GM04503 (cell line): Measurements from ENCODE around the gene MAP3K7.

Experiments used
- DNase-seq: peaks from one replicate; pipeline ENCODE4 v3.0.0-alpha.2; 2012; ENCODE audit warnings: low read depth

Gene MAP3K7

DNA sequence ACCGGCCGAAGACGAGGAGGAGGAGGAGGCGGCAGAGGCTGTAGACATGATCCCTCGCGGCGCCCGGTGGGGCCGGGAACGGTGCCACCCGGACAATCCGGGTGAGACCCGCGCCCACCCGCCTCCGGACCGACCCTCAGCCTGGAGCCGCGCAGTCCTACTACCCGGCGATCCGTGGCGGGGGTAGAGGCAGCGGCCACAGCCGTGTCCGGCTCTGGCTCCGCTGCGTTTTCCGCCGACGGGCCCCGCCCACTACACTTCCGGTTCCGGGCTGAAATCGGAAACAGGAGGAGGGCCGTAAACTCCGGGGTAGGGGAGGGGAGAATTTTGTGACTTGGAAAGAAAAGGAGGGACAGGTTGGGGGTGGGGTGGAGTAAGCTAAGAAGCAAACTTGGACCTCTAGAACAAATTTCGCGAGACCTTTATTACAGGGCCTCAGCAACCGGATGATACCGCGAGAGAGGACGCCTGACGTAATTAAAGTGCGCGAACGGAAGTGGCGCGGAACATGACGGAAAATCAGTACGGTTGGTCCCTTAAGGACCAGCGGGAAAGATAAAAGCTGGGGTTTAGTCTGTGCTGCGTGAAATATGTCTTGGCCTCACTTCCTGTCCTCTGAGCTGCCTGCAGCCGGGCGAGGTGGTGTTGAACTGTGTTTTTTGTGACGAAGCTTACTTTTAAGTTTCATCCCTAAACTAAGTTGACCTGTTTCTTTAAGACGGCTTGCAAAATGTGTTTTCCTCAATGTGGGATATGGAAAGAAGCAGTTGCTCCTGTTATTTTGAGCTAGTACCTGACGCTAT is at the start of gene MAP3K7:
MAP3K7 (minus strand) TSS at position 237 of the 803 bp plus-strand sequence; CDS start at position 48, 189 bp downstream.
- peak; percentile 89 for DNase-seq

DNA sequence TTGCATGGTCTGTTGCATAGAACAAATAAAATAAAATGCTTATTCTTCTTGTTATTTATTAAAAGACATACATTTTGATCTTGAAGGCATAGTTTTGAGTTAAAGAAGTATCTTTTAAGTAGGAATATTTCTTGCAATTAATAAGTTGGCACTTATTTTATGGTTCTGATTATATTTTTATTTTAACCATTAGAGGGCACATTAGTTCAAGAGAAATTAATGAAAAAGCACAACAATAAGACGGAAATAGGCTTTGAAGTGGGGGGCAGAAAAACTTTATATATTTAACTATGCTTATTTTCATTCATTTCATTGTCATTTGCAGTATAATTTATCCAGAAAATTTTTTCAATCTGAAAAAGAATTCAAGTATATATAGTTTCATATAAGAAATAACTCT is 44.2 kb upstream of the MAP3K7 start:
- no peak for DNase-seq

DNA sequence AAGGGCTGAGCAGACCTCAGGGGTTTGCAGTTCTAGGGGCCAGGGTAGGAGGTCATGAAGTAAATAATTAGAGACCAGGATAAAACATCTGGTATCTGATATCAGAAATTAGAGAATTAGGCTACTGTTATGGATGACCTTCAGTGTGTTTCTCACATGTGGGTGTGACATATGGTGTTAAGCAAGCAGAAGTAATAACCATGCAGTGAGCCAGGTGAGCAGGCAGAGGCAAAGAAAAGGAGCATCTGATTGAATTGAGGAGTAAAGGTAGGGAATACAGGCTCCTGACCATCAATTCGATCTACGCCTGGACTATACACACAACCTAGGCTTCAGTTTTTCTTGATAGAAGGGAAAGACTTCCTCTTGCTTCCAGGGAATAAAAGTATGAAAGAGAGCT is 34.7 kb upstream of the MAP3K7 start:
- DNase-seq = no peak

DNA sequence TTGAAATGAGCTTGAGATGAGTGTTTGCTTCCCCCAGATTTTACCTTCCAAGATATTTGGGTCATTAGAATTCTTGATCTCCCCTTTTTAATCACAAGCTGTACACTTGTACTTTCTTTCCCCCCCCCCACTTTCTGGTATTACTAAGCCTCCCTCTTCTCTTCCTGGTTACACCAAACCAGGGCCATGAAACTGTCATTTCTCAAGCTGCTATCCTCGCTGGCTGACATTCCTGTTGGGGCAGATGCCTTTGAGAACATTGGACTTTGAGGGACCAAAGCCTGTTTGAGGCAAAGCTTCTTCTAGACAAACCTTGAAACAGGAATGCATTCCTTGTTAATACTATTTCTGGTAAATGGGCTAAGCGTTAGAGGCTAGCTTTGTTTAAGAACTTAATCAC is 32.3 kb upstream of the MAP3K7 start:
- DNase-seq = no peak

DNA sequence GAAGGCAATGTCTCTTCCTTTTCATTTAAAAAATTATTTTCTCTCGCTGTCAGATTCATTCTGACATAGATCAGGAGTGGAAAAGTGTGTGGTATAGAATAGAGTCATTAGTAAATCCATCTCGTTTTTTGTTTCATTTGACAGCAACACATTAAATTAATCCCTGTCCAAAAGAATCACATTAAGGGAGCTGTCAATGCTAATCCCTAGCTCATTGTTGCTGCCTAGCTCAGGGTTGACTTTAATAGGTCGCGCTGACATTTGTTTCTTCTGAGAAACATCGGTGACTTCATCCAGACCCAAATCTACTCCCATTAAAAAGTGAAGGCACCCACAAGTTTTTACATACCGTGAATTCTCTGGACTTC is 25.4 kb upstream of the MAP3K7 start:
- no peak for DNase-seq

DNA sequence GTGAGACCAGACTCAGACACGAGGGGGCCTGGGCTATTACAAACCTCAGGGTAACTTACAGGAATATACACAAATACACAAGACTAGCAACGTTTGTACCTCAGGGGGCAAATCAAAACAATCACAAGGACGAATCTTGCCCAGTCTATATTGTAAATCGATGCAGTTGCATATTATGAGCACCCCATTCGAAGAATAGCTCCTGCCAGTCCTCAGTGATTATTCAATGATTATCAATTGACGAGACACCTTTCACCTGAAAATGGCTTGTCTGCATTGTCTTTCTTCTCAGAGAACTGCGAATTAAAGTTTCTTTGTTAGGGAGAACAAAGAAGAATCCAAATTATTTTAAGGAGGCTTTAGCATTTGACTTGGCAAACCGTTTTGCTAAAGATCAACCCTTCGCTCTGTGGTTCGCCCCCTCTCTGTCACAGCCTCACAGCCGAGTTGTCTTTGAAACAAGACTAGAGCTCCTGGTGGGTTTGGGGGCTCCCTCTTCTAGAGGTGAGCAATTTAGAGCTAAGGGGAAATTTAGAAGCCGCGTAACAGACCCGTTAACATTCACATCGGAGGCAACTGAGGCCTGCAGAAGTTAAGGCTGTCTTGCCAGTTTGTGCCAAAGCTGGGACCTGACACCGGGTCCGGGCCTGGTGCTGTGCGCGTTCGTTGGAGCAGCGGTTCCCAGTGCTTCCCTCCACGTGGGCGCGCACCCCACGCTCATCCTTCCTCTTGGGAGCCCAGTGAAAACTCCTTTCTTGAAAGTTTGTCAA is 24.9 kb upstream of the MAP3K7 start:
- no peak for DNase-seq

DNA sequence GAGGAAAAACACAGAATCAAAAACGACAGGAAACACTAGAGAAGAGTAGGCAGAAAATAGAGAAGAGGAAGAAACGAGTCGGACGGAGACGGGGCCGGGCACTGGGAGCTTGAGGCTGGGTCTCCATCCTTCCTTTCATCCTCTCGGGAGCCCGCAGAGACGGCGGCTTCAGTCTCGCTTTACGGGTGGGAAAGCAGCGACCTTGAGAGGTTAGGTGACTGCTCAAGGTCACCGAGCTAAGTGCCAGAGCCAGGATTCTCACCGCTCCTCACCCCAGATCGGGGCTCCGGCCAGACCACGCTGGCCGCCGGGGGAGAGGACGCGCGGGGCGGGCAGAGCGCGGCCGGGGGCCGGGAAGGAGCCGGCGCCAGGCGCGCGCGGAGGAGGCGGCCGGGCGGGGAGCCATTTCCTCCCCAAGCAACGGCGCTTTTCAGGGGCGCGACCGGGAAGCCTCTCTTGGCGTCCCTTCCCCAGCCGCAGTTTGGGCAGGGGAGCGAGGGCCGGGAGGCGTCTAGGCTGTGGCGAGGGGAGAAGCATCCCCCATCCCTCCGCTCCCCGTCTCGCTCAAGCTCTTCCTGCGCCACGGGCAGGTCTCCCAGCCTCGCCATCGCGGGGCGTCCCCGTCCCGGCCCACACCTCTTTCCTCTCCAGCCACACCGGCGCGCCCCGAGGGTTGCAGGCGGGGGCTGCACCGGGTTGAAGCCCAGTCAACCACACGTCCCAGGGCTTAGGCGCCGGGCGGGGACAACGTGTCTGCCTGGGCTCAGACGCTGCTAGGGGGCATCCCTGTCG is 24.1 kb upstream of the MAP3K7 start:
- no peak for DNase-seq

DNA sequence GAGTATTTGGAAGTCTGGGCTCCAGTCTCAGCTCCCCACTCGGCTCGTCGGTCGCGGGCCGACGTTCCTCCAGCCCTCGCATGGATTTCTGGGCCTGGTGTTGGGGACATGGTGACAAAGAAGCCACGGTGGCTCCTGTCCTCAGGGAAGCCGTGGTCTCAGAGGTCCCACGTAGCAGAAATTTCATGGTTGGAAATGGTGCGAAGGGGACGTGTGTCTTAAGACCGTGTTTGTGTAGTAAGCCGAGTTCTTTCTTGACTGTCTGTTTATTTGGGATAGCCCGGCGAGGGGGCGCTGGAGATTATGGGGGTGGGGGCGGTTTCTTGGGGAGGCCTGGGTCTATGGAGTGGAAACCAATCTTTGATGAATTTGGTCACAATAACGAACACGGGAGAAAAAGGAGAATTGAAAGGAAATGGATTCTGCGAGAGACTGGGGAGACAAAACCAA is 23.5 kb upstream of the MAP3K7 start:
- DNase-seq = no peak

DNA sequence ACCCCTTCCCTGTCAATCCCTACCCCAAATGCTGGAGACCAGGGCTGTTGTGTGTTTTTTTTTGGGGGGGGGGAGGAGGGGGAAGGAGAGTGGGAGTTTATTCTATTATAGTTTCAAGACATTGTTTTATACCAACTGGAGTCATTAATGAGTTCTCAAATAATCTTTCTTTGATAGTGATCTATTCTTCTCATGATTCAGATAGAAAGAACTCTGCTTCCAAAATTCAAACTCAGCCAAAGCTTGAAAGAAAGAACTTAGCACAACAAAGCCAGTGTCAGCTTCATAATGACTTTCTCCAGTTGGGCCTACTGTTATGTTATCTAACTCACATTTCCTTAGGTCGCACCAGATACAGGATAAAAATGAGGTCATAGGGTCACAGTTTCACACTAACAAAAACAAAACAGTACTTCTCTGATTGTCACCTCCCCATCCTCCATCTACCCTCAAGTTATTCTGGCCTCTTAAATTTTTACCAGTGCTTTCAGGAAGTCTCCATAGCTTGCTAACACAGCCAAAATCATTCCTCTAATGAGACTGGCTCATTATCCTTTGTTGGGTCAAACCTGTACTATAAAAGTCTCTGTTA is 19.0 kb upstream of the MAP3K7 start:
- DNase-seq = no peak

DNA sequence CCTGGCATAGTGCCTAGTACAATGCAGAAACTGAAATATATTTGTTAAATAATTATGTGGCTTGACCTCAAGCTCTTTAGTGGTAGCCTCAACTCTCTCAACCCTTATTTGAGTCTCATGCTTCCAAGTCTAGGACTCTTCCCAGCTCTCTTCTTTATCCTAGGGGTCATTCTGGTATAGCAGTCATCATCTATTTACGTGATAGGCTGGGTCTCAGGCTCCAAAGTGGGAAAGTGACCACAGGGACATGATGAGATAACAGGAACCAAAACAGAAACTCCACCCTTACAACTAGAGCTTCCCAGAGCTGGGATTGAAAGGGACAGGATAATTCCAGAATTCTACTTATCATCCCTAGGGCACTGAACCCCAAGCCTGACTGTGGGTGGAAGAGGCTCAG is 17.7 kb upstream of the MAP3K7 start:
- DNase-seq = no peak

DNA sequence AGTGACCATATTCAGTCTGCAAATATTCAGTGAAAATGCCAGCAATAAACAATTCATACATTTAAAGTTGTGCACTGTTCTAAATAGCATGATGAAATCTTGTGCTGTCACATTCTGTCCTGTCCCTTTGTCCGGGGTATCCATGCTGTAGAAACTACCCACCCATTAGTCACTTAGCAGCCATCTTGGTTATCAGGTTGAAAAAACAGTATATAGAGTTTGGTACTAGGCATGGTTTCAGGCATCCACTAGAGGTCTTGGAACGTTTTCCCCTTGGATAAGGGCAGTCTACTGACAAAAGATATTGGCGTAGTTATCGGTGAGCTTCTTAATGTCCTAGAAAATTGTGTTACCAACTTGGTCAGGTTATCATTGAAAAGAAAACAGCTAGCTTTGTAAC is 12.3 kb upstream of the MAP3K7 start:
- no peak for DNase-seq

DNA sequence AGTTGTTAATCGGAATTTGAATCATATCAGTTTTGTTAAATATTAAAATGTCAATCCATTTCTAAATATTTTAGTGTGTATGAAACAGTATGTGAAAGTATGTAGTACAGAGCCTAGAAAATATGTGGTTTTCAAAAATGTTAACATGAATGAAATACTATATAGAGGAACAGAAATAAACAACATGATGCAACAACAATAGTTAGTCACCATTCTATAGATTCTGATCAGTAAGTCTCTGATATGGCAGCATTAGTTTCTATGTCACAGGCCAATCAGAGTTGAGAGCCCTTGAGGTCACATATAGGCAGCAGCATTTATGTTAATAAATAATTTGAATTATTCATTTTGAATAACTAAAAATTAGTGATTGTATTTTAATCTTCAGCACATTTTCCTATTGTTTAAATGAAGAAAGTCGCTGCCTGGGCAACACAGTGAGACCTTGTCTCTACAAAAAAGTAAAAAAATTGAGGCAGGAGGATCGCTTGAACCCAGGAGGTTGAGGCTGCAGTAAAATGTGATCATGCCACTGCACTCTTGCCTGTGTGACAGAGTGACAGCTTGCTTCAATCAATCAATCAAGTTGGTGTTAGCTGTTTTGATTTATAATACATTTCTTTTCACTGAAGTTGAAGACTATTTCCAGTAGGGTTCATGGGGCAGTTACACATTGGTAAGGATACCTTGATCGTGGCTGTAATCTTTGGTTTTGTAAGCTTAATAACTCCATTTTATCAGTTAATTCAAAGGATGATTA is 11.5 kb upstream of the MAP3K7 start:
- no peak for DNase-seq

DNA sequence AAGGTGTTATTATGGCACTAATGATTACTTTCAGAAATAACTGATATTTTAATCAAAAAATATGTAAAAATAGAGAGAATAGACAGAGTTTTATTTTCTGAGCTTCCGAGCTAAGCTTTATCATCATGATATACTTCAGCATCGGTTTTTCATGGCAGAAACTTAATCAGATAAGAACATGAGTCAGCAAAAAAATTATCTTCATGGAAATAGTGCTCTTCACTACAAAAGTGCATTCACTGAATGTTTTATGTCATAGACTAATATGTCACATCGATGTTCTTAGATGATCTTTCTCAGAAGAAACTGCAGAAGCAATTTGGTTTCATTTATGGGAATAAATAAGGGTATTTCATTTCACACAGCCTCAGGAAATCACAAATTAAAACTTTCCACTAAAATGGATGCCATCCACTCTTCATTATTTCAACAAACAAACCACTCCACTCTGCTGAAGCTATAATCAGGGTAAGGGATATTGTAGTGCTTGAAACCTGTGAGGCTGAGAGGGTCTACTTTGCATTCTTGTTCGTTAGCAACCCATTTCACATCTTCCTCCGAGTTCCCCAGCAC is 10.2 kb upstream of the MAP3K7 start:
- no peak for DNase-seq

DNA sequence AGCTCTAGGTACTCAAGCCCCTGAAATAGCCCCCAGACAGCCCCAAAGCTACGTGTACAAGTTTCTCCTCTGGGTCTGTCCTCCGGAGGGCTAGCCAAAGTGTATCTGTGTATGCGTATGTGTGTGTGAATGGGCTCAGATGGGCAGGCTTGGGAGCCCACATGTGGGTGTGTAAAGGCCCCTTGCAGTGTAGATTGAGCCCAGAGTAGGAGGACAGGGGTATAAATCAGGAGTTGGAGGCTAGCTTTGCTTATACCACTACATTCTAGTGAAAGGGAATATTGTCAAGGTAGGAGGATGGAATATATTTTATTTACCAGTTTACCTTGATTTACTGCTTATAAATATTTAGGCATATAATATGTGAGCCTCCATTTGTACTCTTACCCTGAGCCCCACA is 9.0 kb upstream of the MAP3K7 start:
- DNase-seq = no peak

DNA sequence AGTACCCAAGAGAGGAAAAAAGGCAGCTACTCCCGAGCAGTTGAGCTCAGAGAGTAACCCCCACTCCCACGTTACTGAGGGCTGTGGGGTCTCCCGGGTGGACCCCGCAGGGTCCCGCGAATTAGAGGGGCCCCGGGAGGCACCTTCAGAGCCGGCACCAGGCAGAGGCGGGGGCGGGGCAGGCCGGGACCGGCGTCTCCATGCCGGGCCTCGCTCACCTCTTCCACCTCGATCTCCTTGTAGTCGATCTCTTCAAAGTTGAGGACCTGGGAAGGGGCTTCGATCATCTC is 381 bp downstream of the MAP3K7 start:
- no peak for DNase-seq

DNA sequence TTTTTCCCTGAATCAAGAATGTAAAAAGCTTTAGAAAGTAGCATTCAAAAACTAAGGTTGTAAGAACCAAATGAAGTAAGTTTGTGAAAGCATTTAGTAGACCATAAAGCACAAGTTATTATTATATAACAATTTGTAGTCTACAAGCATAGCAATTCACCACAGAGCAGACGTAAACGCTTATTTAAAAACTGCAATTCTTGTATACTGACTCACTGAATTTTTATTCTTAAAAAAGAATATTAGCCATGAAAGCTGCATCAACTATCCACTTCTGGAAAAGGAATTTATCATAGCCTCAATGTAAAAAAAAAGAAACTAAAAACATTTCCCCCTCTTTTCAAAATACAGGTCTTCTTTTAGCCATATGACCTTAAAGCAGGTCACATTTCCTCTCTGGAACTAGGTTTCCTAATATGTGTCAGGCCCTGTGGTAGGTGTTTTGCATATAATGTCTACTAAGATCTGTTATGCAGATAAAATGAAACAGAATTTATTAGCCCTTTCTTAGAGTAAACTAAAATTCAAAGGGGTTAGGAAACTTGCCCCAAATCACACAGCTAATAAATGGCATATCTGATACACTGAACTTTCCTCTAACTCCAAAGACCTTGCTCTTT is 2.1 kb downstream of the MAP3K7 start:
- no peak for DNase-seq

DNA sequence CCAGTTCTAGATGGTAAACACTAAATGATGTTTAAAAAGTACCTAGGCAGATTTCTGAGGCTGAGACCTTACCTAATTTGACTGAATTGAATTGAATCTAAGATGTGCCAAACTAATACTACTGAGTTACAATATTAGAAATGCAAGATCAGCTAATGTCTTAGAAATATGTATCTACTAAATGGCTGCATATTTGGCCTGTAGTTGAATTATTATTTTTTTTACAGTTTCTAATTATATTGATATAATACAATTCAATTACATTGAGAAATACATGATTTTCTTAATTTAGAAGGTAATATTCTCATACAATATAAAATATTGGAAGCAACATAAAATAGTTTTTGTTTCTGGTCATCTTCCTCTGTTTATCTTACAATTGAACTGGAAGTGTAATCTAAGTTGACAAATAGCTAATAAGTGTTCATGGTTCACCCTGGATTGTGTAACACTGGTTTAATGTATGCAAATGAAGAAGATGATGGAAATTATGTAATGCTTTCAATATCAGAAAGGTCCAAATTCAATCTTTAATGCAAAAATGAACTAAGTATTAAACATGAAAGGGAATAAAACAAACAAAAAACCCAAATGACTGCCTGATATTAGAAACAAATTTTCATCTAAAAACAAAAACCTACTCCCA is 2.9 kb downstream of the MAP3K7 start:
- no peak for DNase-seq

DNA sequence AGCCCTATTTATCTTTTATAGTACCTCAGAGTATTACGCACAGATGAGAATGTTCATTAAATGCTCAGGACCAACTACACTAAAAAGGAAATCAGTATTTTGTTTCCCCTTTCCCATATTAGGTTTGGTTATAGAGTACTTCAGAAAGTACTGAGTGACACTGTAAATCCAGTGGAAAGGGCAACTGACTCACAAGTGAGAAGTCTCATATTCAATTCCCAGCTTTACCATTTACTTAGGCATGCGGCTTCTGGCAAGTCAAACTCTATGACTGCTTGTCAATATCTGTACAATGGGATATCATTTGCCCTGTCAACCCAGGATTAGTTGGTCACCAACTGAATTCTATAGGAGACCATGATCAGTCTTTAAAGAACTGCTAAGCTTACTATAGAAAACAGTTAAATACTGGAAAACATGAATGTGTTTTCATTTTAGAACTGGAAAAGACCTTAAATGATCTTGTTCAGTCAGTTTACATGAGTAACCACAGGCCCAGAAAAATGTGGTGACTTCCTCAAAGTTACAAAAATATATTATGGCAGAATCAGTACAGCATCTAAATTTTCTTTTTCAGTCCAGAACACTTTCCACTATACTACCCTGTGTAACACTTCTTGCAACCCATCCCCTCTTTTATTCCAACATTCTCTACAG is 3.6 kb downstream of the MAP3K7 start:
- DNase-seq = no peak

DNA sequence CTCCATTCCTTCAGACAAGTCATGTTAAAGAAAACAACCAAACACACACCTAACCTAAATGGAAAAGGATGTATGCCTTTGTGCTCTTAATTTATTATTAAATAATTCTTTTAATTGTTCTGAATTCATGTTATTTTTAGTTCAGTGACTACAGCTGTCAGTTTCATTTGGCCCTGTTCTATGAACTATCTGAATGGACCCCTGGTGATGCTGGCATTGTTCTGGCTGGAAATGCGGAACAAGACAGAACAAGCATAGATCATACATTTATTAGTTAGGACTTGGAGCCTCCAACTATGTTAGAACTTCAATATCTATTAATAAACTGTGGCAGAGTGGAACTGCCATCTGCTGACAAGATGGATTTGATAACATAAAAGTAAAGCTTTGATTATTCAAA is 5.7 kb downstream of the MAP3K7 start:
- no peak for DNase-seq
